Measurements from ENCODE around the gene LDB2. TPM values are rescaled to one million over a fixed set of nuclear protein-coding genes. Genes with fewer than 3 reads are reported as not detected.

Gene LDB2
- total RNA-seq, 4 donors from 2014 or later, result 16.2 to 31.7 (median 22.4) TPM

DNA sequence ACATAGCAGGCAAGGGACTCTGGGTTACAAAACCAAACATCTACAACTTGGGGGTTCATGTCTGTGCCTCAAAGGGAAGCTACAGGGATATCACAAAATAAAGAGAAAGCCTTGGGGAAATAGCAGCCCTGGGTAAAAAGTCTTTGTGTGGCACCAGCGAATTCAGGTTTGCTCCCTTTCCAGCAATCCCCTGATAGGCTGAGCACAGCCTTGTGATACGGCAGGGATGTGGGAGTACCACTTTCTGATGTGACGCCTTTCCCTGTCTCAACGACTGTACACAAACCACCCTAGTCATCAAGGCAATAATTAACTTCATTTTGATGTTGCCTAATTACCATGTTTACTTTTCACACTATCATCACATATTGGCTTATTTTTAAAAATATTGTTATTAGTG is 164.9 kb downstream of the LDB2 start:
- no peaks in the 10 kb centered on the region for H3K9me3 ChIP-seq
- H3K36me3 ChIP-seq, result no peaks in the 10 kb centered on the region
- H3K27me3 ChIP-seq, result no peaks in the 10 kb centered on the region
- peaks cover 0 to 10% (median 3%) of the 10 kb centered on the region in 4 donors for H3K4me1 ChIP-seq
- no peak overlapping the region for H3K27ac ChIP-seq (replicated peaks in 1 of 4)
- WGBS, result 93% methylated on average over 4 of the region's 4 CpGs
- no peak for TF ChIP-seq EP300 (IDR thresholded peaks at IDR 0.05)
- H3K4me3 ChIP-seq, result no peak overlapping the region
- intact Hi-C loops (cut with DNase I), result no loop called here
- DNase-seq (ENCODE audit: extremely low spot score), result no peak

DNA sequence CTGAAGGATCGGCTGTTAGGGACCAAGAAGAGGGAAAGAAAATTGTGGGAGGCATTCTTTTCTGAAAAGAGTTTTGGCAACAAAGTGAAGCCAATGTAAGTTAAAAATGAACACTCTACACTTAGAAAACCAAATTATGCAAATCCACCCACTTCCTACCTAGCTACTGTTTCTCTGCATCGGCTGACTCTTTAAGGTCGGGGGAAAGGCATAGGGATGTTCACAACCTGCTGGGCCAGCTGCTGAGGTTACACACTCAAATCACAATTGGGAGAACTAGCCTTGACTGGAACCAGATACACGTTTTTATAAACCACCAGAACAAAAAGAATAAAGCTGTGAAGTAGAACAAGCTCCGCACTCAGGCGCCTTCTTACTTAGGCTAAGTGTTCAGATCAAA is 165.7 kb downstream of the LDB2 start:
- no peak for DNase-seq (ENCODE audit: extremely low spot score)
- WGBS, result 88% methylated on average over 6 of the region's 6 CpGs
- peaks cover 0 to 10% (median 3%) of the 10 kb centered on the region in 4 donors for H3K4me1 ChIP-seq
- H3K27ac ChIP-seq (replicated peaks in 1 of 4), result no peak overlapping the region
- TF ChIP-seq, protein P1, sequence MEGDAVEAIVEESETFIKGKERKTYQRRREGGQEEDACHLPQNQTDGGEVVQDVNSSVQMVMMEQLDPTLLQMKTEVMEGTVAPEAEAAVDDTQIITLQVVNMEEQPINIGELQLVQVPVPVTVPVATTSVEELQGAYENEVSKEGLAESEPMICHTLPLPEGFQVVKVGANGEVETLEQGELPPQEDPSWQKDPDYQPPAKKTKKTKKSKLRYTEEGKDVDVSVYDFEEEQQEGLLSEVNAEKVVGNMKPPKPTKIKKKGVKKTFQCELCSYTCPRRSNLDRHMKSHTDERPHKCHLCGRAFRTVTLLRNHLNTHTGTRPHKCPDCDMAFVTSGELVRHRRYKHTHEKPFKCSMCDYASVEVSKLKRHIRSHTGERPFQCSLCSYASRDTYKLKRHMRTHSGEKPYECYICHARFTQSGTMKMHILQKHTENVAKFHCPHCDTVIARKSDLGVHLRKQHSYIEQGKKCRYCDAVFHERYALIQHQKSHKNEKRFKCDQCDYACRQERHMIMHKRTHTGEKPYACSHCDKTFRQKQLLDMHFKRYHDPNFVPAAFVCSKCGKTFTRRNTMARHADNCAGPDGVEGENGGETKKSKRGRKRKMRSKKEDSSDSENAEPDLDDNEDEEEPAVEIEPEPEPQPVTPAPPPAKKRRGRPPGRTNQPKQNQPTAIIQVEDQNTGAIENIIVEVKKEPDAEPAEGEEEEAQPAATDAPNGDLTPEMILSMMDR (IDR thresholded peaks at IDR 0.05), result no peak
- TF ChIP-seq EP300 (IDR thresholded peaks at IDR 0.05) (no peak), POLR2AphosphoS5 (IDR thresholded peaks at IDR 0.05) (no peak), POLR2A (IDR thresholded peaks at IDR 0.05; ENCODE audit: low read depth) (no peak)
- H3K4me3 ChIP-seq, result no peak overlapping the region
- H3K36me3 ChIP-seq, result no peaks in the 10 kb centered on the region
- no peaks in the 10 kb centered on the region for H3K9me3 ChIP-seq
- intact Hi-C loops (cut with DNase I), result no loop called here
- H3K27me3 ChIP-seq, result no peaks in the 10 kb centered on the region

DNA sequence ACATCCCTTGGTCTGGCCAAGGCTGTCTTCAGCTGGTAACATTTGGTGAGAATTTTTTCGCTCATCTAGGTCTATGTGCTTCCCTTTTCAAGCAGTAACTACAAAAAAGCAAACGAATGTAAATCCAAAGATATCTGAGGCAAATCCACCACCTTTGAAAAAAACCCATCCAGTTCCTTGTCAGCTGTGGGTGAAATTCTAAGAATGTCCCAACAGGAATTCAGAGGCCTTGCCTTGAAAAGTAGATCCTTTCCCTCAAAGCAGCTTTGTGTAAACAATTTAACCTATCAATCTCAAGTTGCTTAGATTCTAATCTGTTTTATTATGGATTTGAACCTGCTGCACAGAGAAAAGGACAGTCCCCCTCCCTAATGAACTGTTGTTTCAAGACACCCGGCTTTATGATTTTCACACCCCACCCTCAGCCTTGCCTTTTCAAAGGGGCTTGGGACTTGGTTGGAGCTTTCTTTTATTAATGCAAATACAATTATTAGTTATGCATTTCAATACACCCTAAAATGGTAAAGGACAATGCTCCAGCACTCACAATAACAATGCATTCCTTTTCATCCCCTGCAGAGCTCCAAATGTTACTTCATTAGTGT is 166.6 kb downstream of the LDB2 start:
- 82% methylated on average over 3 of the region's 3 CpGs for WGBS
- no peak overlapping the region for H3K27ac ChIP-seq (replicated peaks in 1 of 4)

DNA sequence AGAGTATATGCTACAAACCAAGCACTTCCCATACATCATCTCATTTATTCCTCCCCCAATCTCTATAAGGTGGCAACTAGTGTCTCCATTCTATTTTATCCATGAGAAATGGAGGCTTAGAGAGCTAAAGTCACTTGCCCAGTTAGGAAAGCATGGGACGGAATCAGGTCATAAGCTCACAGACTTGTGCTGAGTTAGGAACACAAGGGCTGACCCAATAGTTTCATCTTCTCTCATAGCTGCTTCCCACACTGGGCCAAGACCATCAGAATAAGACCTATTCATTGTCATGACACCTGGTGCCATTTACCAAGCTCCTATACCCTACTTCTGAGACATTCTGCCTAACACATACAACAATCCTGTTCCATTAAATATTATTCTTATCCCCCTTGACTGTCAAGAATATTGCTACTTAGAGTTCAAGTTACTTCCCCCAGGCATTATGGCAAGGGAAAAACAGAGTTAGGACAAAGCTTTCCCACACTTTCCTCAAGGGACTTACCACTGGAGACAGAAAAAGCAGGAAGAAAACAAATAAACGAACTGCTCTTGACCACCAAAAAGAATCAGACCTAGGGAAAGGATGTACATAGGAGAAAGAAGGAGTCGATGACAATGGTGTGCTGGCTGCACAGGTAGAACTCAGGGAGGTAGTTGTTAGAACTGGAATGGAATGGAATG is 167.8 kb downstream of the LDB2 start:
- intact Hi-C loops (cut with DNase I), result no loop called here
- Histone ChIP-seq H3K9me3 (peaks cover 0 to 2% (median 0%) of the 10 kb centered on the region in 4 donors), H3K36me3 (no peaks in the 10 kb centered on the region), H3K27me3 (no peaks in the 10 kb centered on the region), H3K4me1 (peaks cover 0 to 10% (median 3%) of the 10 kb centered on the region in 4 donors), H3K27ac (replicated peaks in 1 of 4) (no peak overlapping the region), H3K4me3 (no peak overlapping the region)
- no peak for TF ChIP-seq POLR2A (IDR thresholded peaks at IDR 0.05; ENCODE audit: low read depth)
- TF ChIP-seq, protein P1 (IDR thresholded peaks at IDR 0.05), result no peak
- TF ChIP-seq POLR2AphosphoS5 (IDR thresholded peaks at IDR 0.05), result no peak
- TF ChIP-seq EP300 (IDR thresholded peaks at IDR 0.05), result no peak
- 81% methylated on average over 3 of the region's 3 CpGs for WGBS
- no peak for DNase-seq (ENCODE audit: extremely low spot score)

More for the DNA sequence above, 166.6 kb downstream of the LDB2 start:
- Histone ChIP-seq H3K4me1 (peaks cover 0 to 10% (median 3%) of the 10 kb centered on the region in 4 donors), H3K27me3 (no peaks in the 10 kb centered on the region), H3K4me3 (no peak overlapping the region), H3K9me3 (no peaks in the 10 kb centered on the region), H3K36me3 (no peaks in the 10 kb centered on the region)
- TF ChIP-seq POLR2AphosphoS5 (IDR thresholded peaks at IDR 0.05), result no peak
- TF ChIP-seq, protein P1 (IDR thresholded peaks at IDR 0.05), result no peak
- TF ChIP-seq EP300 (IDR thresholded peaks at IDR 0.05), result no peak
- TF ChIP-seq POLR2A (IDR thresholded peaks at IDR 0.05; ENCODE audit: low read depth), result no peak
- intact Hi-C loops (cut with DNase I), result no loop called here
- DNase-seq (ENCODE audit: extremely low spot score), result no peak

DNA sequence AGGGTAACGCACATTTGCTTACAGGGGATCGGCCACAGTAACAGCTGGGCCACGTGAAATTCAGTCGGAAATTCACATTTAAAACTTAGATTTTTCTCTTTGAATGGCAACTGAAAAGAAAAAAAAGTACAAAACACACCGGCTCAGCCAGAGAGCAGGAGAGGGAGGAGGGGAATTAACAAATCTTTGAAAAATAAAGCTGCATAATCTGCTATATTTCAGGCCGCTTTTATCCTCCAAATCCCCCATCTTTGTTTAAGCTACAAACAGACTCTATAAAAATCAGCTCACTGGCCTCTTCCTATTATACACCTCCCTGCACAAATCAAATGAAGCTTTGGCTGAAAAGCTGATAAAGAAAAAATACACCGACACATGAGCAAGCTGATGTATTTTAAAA is 169.1 kb downstream of the LDB2 start:
- no peaks in the 10 kb centered on the region for H3K27me3 ChIP-seq
- intact Hi-C loops (cut with DNase I), result no loop called here
- peaks cover 0 to 6% (median 3%) of the 10 kb centered on the region in 4 donors for H3K4me1 ChIP-seq
- TF ChIP-seq, protein P1 (IDR thresholded peaks at IDR 0.05), result no peak
- no peak for TF ChIP-seq POLR2A (IDR thresholded peaks at IDR 0.05; ENCODE audit: low read depth)
- TF ChIP-seq EP300 (IDR thresholded peaks at IDR 0.05), result no peak
- no peak for TF ChIP-seq POLR2AphosphoS5 (IDR thresholded peaks at IDR 0.05)
- H3K9me3 ChIP-seq, result peaks cover 0 to 5% (median 2%) of the 10 kb centered on the region in 4 donors
- no peaks in the 10 kb centered on the region for H3K36me3 ChIP-seq
- no peak for DNase-seq (ENCODE audit: extremely low spot score)
- no peak overlapping the region for H3K27ac ChIP-seq (replicated peaks in 1 of 4)
- 58% methylated on average over 7 of the region's 7 CpGs for WGBS
- no peak overlapping the region for H3K4me3 ChIP-seq
